AML-193 (cell line): Measurements from ENCODE around the gene UBN1.

Experiments
- DNase-seq, 2 experiments: peaks; one replicate each; lab custom pipeline; 2025; lab: John Stamatoyannopoulos, UW

The UBN1 gene

GRCh38 chr16:4862639-4863038, 15.4 kb downstream of the UBN1 start:
- no peak for DNase-seq

- DNase-seq, result no peak
Observed at GRCh38 chr16:4864728-4865127, 17.4 kb downstream of the UBN1 start.

GRCh38 chr16:4865231-4865860, 18.1 kb downstream of the UBN1 start:
- DNase-seq, result no peak

GRCh38 chr16:4866586-4866985, 19.3 kb downstream of the UBN1 start:
- DNase-seq, result no peak

- DNase-seq, result no peak
Observed at GRCh38 chr16:4868026-4868425, 20.7 kb downstream of the UBN1 start.

GRCh38 chr16:4868535-4868934, 21.3 kb downstream of the UBN1 start:
- DNase-seq, result no peak

GRCh38 chr16:4869147-4869805, 22.0 kb downstream of the UBN1 start:
- no peak for DNase-seq

GRCh38 chr16:4870138-4870671, 22.9 kb downstream of the UBN1 start:
- DNase-seq, result no peak

- DNase-seq, result no peak
Observed at GRCh38 chr16:4871071-4871470, 23.8 kb downstream of the UBN1 start.

GRCh38 chr16:4873091-4873490, 25.8 kb downstream of the UBN1 start:
- no peak for DNase-seq

- no peak for DNase-seq
Observed at GRCh38 chr16:4874666-4875065, 27.4 kb downstream of the UBN1 start.

- no peak for DNase-seq
Observed at GRCh38 chr16:4876646-4877379, 29.5 kb downstream of the UBN1 start.

GRCh38 chr16:4877380-4877685, 30.1 kb downstream of the UBN1 start:
- no peak for DNase-seq

GRCh38 chr16:4879049-4879448, 31.8 kb downstream of the UBN1 start:
- DNase-seq, result no peak

- DNase-seq, result no peak
Observed at GRCh38 chr16:4880006-4880580, 32.8 kb downstream of the UBN1 start.

GRCh38 chr16:4882000-4882632, 34.8 kb downstream of the UBN1 start:
- no peak for DNase-seq

- DNase-seq, result no peak
Observed at GRCh38 chr16:4882633-4883285, 35.5 kb downstream of the UBN1 start.

- DNase-seq, result no peak
Observed at GRCh38 chr16:4883501-4883900, 36.2 kb downstream of the UBN1 start.

GRCh38 chr16:4884209-4884608, 36.9 kb downstream of the UBN1 start:
- no peak for DNase-seq

GRCh38 chr16:4884972-4885874, 37.9 kb downstream of the UBN1 start:
- DNase-seq, result no peak

- no peak for DNase-seq
Observed at GRCh38 chr16:4886151-4886550, 38.9 kb downstream of the UBN1 start.
